Esophagus squamous epithelium (tissue), 5 donors: ENCODE data around the gene ZNF592. TPM values are rescaled to one million over a fixed set of nuclear protein-coding genes. Genes with fewer than 3 reads are reported as not detected.
"Not testable (repeated sequence)": the region's sequence is repeated elsewhere in the genome, so short reads cannot be mapped to it uniquely, and the experiment has no call there.

Experiments
- DNase-seq: peaks from one replicate; lab custom pipeline; 2025; lab: John Stamatoyannopoulos, UW
- H3K27ac ChIP-seq, 4 donors: fragments of 200-600 bp; sonication (generic); one replicate each; pipeline ENCODE4 v1.5.1; 2016 to 2019; ENCODE audit warnings: mild to moderate bottlenecking in 1 of 4
- H3K27me3 ChIP-seq, 4 donors: fragments of 200-600 bp; sonication (generic); 1 replicate in 3 of 4; 2 replicates in 1 of 4; pipeline versions ENCODE4 v1.5.1 to v1.6.0; 2017 to 2021; ENCODE audit warnings: antibody characterized with exemption in 1 of 4
- H3K36me3 ChIP-seq, 3 donors: fragments of 200-600 bp; sonication (generic); one replicate each; pipeline ENCODE4 v1.5.1; 2016 to 2019
- H3K4me1 ChIP-seq, 3 donors: fragments of 200-600 bp; sonication (generic); one replicate each; pipeline ENCODE4 v1.5.1; 2017 to 2019
- H3K4me3 ChIP-seq, 4 donors: fragments of 200-600 bp; sonication (generic); 1 replicate in 3 of 4; 2 replicates in 1 of 4; pipeline ENCODE4 v1.5.1; 2016 to 2019; ENCODE audit warnings: mild to moderate bottlenecking in 2 of 4, moderate library complexity in 1 of 4
- H3K9me3 ChIP-seq, 3 donors: fragments of 200-600 bp; sonication (generic); one replicate each; pipeline ENCODE4 v1.5.1; 2016 to 2019
- POLR2A ChIP-seq, 4 donors: fragments of 450-650 bp; IDR thresholded peaks; one replicate each; pipeline ENCODE4 v1.6.1; 2017; ENCODE audit warnings: antibody characterized with exemption in 4 of 4, mild to moderate bottlenecking in 4 of 4, moderate library complexity in 3 of 4
- WGBS, 2 donors: methylation state at CpG; one replicate each; pipeline ENCODE4 v1.1.5; 2018; 5-methylcytosine and 5-hydroxymethylcytosine counted together
- intact Hi-C: fragments of 100-400 bp; cut with DNase I; formaldehyde crosslinking; loops from one replicate; pipeline ENCODE4 v1.15.0; 2022
- total RNA-seq, 4 donors: library from RNA; depleted of rRNA; stranded (reverse); fragments of >200 nt; gene quantifications; one replicate each; pipeline ENCODE4 v1.1.0, GENCODE V29; 2016
- TF ChIP-seq, protein P1 (sequence below), 6 experiments: fragments of 450-650 bp in 4 of 6; fragments of 200-600 bp in 2 of 6; sonication (generic) in 2 of 6; IDR thresholded peaks; one replicate each; pipeline ENCODE4 v1.5.1; 2016 to 2019; ENCODE audit warnings: antibody characterized with exemption in 6 of 6, mild to moderate bottlenecking in 4 of 6, moderate library complexity in 4 of 6
- donor health status: DM: yes; HTN: yes; CAD: no.

Gene ZNF592
- total RNA-seq, 4 donors from 2014 or later = 8.0 to 12.2 (median 10.3) TPM

DNA sequence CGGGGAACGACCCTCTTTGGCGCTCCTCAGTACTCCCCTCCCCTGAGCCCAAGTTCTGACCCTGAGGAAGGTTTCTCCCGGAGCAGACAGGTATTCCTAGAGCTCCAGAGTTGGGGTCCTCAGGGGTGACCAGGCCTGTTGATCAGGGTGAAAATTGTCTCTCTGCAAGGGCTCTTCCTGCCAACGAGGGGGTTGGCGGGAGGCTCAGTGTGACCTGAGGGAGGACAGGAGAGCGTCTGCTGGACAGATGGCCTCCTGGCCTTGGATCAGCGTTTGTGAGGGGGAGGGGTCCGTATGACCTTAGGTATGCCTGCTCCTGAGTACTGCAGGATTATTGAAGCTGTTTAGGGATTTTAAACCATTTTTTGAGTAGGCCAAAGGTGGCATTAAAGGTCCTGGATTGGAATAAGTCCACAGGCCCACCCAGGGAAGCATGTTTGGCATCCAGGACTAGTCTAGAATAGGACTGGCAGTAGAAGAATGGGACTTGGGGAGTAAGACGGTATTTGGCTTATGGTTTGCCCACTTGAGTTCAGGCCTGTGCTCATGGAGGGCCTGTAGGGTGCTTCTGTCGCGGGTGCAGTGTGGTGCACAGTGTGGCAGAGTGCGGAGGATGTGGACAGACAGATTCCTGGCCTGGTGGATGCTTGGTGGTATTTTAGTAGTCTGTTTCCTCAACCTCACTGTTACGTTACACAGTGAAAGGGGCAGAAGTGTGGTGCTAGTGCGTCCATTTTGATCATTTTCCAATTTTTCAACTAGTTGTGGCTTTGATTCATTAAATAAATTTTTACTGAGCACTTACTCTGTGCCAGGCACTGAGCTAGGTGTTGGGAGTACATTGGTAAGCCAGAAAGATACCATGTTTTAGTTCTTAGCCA lies 959 bp downstream of the ZNF592 start:
- Histone ChIP-seq H3K9me3 (no peaks in the 10 kb centered on the region), H3K4me3 (peak overlapping the region; percentile 67 to 94 (median 83)), H3K27me3 (no peaks in the 10 kb centered on the region), H3K4me1 (peaks cover 23 to 77% (median 27%) of the 10 kb centered on the region in 3 donors), H3K36me3 (no peaks in the 10 kb centered on the region), H3K27ac (peak overlapping the region; percentile 98 to 100 (median 100))
- no peak for TF ChIP-seq POLR2A (IDR thresholded peaks at IDR 0.05)
- TF ChIP-seq, protein P1, sequence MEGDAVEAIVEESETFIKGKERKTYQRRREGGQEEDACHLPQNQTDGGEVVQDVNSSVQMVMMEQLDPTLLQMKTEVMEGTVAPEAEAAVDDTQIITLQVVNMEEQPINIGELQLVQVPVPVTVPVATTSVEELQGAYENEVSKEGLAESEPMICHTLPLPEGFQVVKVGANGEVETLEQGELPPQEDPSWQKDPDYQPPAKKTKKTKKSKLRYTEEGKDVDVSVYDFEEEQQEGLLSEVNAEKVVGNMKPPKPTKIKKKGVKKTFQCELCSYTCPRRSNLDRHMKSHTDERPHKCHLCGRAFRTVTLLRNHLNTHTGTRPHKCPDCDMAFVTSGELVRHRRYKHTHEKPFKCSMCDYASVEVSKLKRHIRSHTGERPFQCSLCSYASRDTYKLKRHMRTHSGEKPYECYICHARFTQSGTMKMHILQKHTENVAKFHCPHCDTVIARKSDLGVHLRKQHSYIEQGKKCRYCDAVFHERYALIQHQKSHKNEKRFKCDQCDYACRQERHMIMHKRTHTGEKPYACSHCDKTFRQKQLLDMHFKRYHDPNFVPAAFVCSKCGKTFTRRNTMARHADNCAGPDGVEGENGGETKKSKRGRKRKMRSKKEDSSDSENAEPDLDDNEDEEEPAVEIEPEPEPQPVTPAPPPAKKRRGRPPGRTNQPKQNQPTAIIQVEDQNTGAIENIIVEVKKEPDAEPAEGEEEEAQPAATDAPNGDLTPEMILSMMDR (IDR thresholded peaks at IDR 0.05) = peak in 1 of 6 experiments; percentile 34
- DNase-seq = no peak
- intact Hi-C loops = no loop called here
- WGBS, 2 donors = 10 to 13% methylated on average over 9 to 10 of the region's 15 CpGs

DNA sequence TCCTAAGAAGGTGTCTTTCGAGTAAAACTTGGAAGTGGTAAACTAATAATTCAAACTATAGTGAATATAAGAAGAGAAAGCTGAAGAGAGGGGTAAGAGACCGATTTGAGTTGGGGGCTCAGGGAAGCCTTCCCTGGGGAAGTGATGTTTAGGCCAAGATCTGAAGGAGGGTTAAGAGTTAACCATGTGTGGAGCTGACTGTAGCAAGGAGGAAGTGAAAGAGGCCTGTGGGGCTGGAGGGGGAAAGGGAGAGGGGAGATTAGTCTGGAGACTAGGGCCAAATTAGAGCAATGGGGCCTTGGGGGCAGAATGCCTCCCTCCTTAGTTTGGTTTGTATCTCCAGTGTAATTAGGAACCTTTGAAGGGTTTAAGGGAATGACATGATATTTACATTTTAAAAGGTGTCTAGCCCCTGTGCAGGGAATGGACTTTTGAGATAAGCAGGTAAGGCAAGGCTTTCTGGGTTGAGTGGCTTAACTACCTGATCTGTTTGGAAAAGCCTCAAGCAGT lies 2.2 kb downstream of the ZNF592 start:
- no peak for TF ChIP-seq POLR2A (IDR thresholded peaks at IDR 0.05)
- TF ChIP-seq, protein P1 (IDR thresholded peaks at IDR 0.05) = no peak
- intact Hi-C loops = no loop called here

DNA sequence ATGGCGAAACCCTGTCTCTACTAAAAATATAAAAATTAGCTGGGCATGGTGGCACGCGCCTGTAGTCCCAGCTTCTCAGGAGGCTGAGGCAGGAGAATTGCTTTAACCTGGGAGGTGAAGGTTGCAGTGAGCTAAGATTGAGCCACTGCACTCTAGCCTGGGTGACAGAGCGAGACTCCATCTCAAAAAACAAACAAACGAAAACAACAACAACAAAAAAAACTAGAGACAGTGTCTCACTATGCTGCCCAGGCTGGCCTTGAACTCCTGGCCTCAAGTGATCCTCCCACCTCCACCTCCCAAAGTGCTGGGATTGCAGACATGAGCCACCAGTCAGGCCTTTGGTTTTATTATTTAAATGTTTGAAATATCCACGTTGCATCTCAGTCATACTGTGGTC lies 3.3 kb downstream of the ZNF592 start:
- H3K27ac ChIP-seq, H3K4me3 ChIP-seq, DNase-seq, intact Hi-C loops, H3K9me3 ChIP-seq, H3K27me3 ChIP-seq, H3K36me3 ChIP-seq: not testable (repeated sequence)
- peaks cover 23 to 75% (median 23%) of the 10 kb centered on the region in 3 donors for H3K4me1 ChIP-seq
- 86 to 91% methylated on average over 6 of the region's 6 CpGs for WGBS, 2 donors

More for the DNA sequence above, 2.2 kb downstream of the ZNF592 start:
- no peak for DNase-seq
- peak overlapping the region in 2 of 4 donors; percentile 88 to 94 for H3K4me3 ChIP-seq
- no peak overlapping the region for H3K27ac ChIP-seq
- no peaks in the 10 kb centered on the region for H3K36me3 ChIP-seq
- no peaks in the 10 kb centered on the region for H3K9me3 ChIP-seq
- H3K4me1 ChIP-seq = peaks cover 23 to 74% (median 27%) of the 10 kb centered on the region in 3 donors
- 26 to 36% methylated on average over 2 of the region's 2 CpGs for WGBS, 2 donors
- H3K27me3 ChIP-seq = no peaks in the 10 kb centered on the region

DNA sequence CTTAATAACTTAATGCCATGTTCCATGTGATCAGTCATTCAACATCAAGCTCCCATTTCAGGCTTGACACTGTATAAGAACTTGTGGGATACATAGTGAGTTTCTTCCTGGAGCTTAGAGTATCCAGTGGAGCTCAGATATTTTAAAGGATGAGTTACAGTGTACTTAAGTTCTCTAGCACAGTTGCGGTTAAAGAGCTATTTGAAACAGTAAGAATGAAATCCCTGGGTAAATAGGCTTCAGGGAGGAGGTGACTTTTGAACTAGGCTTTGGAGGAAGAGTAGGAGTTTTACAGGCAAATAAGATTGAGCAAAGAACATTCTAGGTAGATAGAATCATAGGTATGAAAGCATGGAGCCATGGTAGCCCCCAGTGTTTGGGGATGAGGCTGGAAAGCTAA lies 3.8 kb downstream of the ZNF592 start:
- Histone ChIP-seq H3K27me3 (no peaks in the 10 kb centered on the region), H3K36me3 (no peaks in the 10 kb centered on the region), H3K9me3 (no peaks in the 10 kb centered on the region), H3K4me3 (no peak overlapping the region), H3K27ac (peak overlapping the region in 1 of 4 donors; percentile 17), H3K4me1 (peaks cover 18 to 70% (median 20%) of the 10 kb centered on the region in 3 donors)
- TF ChIP-seq POLR2A (IDR thresholded peaks at IDR 0.05) = no peak
- TF ChIP-seq, protein P1 (IDR thresholded peaks at IDR 0.05) = no peak
- no peak for DNase-seq
- 78 to 95% methylated on average over 1 of the region's 1 CpG for WGBS, 2 donors
- intact Hi-C loops = no loop called here

DNA sequence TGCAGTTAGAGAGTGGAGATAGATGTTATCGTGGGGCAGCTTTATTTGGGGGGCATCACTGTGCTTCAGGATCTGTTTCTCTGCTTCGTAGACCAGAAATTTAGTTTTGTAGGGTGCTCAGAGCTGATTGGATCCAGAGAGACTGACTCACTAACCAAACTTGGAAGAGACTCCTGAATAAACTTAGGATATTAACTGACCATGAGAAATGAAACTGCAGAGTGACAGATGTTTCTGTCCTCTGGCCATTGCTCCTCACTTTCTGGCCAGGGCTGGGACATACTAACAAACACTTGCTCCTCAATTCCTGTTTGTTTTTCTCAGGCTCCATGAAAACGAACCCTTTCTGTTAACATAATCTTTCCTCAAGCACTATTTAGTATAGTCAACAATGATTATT lies 4.3 kb downstream of the ZNF592 start:
- TF ChIP-seq, protein P1 (IDR thresholded peaks at IDR 0.05) = no peak
- TF ChIP-seq POLR2A (IDR thresholded peaks at IDR 0.05) = no peak
- Histone ChIP-seq H3K27ac (peak overlapping the region in 1 of 4 donors; percentile 17), H3K4me1 (peaks cover 17 to 68% (median 17%) of the 10 kb centered on the region in 3 donors), H3K36me3 (no peaks in the 10 kb centered on the region), H3K9me3 (no peaks in the 10 kb centered on the region), H3K27me3 (no peaks in the 10 kb centered on the region), H3K4me3 (no peak overlapping the region)
- intact Hi-C loops = no loop called here
- WGBS, 2 donors = 36 to 65% methylated on average over 3 of the region's 3 CpGs
- no peak for DNase-seq

DNA sequence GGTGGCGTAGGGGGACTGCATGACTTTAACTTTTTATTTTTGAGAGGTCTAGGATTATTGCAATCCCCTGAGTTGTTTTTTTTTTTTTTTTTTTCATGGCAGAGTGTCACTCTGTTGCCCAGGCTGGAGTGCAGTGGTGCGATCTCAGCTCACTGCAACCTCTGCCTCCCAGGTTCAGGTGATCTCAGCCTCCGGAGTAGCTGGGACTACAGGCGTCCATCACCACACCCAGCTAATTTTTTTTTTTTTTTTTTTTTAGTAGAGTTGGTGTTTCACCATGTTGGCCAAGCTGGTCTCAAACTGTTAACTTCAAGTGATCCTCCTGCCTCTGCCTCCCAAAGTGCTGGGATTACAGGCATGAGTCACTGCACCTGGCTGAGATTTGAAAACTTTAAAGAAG lies 6.5 kb downstream of the ZNF592 start:
- intact Hi-C loops, DNase-seq, H3K27me3 ChIP-seq, H3K4me3 ChIP-seq, H3K9me3 ChIP-seq, H3K36me3 ChIP-seq, H3K27ac ChIP-seq: not testable (repeated sequence)
- WGBS, 2 donors = 71 to 85% methylated on average over 4 of the region's 4 CpGs
- peaks cover 13 to 76% (median 14%) of the 10 kb centered on the region in 3 donors for H3K4me1 ChIP-seq
